GM18502 (cell line): ENCODE results near the gene THY1.
"Not testable (repeated sequence)": the region's sequence is repeated elsewhere in the genome, so short reads cannot be mapped to it uniquely, and the experiment has no call there.

Experiments used
- ATAC-seq: cut with Tn5 transposase; IDR thresholded peaks from one replicate; pipeline ENCODE4 v1.9.1; 2021; ENCODE audit warnings: mild to moderate bottlenecking; ENCODE audit not compliant: unreplicated experiment, poor library complexity

The THY1 gene

DNA sequence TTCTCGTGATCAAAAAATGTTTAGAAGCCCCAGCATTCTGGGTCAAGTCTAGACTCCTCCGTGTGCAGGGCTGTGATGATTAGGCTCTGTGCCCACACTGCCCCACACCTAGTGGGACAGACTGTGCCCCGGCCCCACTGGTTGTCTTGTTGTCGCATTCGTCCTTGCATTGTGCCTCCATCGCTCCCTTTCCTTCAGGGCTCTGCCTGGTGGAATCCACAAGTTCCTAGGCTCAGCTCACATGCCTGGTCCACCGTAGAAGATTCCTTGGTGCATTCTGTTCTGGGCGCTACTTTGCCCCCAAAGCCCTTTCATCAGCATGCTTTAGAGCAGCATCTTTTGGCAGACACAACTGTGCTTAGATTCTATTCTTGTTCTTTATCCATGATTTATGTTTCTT lies 23.5 kb upstream of the THY1 start:
- no peak for ATAC-seq

DNA sequence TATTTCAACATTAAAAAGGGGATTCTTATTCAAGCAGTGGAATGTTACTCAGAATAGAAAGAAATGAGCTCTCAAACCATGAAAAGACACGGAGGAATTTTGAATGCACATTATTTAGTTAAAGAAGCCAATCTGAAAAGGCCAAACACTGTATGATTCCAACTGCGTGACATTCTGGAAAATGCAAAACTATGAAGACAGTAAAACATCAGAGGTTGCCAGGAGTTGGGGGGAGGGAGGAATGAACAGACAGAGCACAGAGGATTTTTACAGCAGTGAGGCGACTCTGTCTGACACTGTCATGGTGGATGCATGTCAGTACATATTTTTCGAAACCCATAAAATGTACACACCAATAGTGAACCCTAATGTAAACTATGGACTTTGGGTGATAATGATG lies 22.9 kb upstream of the THY1 start:
- ATAC-seq, result no peak

DNA sequence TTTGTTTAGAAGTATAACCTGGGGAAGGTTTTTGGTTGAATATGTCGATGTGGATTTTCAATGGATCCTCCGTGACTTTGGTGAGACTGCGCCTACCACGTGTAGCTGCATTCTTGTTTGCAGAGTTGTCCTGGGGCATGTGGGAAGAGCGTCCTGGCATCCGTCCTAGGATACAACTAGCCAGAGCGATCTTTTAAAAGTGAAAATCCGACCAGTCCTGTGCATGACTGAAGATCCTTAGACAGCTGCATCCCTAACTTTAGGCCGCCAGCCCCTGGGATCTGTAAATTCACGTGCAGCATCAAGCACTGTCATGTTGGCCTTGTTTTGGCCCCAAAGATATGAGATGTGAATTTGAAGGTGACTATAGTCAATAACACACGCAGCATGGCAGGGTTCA lies 22.4 kb upstream of the THY1 start:
- ATAC-seq, result no peak

DNA sequence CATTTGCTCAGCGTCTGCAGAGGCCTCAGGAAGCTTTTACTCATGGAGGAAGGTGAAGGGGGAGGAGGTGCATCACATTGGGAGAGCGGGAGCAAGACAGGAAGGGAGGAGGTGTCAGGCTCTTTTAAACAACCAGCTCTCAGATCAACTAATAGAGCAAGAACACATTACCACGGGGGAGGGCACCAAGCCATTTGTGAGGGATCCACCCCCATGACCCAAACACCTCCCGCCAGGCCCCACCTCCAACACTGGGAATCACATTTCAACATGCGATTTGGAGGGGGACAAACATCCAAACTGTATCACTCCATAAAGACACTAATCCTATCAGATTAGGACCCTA lies 18.9 kb upstream of the THY1 start:
- ATAC-seq, result no peak

DNA sequence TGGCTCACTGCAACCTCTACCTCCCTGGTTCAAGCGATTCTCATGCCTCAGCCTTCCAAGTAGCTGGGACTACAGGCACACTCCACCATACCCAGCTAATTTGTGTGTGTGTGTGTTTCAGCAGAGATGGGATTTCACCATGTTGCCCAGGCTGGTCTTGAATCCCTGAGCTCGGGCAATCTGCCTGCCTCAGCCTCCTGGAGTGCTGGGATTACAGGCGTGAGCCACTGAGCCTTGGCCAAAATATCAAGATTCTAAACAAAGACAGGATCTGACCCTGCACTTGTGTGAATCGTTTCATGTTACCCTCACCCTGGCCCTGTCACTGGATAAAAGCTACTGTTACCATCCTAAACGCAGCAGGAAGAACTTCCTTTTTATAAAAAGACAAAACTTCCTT lies 15.6 kb upstream of the THY1 start:
- no peak for ATAC-seq

DNA sequence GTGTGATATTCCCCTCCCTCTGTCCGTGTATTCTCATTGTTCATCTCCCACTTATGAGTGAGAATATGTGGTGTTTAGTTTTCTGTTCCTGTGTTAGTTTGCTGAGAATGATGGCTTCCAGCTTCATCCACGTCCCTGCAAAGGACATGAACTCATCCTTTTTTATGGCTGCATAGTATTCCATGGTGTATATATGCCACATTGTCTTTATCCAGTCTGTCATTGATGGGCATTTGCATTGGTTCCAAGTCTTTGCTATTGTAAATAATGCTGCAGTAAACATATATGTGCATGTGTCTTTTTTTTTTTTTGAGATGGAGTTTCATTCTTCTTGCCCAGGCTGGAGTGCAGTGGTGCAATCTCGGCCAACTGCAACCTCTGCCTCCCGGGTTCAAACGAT lies 14.5 kb upstream of the THY1 start:
- not testable (repeated sequence) for ATAC-seq

DNA sequence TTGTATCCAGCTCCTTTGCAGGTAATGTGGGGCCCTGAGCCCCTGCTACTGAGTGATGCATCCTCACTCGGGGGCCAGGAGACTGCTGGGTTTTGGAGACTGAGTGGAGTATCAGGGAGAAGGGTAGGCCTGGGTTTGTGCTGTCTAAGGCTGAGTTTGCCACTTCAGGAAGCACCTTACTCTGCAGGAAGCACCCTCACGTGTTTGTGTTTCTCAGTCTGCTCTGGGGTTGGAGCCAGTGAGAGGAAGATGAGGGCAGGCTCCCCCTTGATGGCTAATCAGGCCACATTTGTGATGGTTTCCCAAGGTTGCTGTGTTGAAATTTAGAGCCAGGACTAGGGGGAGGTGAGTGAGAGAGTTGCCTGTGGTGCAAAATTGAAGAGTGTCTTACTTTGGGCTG lies 13.7 kb upstream of the THY1 start:
- no peak for ATAC-seq

DNA sequence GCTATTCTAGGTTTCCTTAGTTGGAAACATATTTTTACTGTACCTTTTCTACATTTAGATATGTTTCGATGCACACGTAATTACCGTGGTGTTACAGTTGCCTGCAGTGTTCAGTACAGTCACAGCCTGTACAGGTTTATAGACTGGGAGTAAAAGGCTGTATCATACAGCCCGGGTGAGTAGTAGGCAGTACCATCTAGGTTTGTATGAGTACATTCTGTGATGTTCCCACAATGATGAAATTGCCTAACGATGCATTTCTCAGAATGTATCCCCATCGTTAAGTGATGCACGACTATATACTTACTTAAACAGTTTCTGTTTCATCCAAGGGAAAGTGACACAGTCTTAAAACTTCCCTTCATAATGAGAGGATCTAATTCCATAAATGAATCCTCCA lies 13.1 kb upstream of the THY1 start:
- ATAC-seq, result no peak

DNA sequence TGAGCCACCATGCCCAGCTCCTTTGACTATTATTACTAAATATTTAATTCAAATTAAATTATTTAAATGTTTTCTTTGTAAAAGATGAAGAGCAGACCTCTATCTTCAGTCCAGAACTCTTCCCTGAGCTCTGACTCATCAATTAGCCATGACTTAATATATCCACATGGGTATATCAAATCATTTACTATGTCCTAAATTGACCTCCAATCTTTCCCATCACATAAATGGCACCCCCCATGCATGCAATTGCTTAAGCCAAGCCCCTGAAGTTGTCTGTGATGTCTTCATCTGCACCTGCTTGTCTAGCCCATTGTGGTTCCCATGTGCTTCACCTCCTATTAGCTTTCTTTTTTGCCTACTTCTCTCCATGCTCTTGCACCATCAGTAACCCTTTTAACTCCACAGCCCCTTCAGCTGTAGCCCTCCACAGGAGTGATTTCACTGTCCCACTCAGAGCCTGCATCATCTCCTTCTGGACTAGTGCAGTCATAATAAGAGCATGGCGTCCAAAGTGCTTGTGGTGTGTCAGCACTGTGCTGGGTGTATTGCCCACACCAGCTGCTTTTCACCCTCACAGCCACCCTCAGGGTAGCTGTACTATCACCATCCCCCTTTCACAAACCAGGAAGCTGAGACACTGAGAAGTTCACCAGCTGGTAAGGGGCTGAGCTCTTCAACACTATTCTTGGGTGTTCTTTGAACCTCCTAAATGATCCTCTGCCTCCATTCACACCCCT lies 11.8 kb upstream of the THY1 start:
- ATAC-seq, result no peak

DNA sequence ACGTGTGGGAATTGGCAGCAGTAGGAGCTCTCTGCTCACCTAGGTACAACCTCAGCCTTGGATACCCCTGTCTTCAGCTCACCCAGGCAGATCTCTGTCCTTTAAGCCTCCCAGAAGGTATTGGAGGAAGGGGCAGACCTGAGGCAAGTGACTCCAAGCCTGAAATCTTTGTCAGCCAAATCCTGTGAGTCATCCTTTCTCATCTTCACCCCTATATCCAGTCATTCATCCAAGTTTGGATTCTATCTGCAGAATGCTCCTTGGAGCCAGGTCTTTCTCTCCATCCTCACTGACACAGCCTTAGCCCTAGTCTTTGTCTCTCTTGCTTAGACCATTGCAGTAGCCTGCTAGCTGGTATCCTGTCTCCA lies 10.4 kb upstream of the THY1 start:
- no peak for ATAC-seq

DNA sequence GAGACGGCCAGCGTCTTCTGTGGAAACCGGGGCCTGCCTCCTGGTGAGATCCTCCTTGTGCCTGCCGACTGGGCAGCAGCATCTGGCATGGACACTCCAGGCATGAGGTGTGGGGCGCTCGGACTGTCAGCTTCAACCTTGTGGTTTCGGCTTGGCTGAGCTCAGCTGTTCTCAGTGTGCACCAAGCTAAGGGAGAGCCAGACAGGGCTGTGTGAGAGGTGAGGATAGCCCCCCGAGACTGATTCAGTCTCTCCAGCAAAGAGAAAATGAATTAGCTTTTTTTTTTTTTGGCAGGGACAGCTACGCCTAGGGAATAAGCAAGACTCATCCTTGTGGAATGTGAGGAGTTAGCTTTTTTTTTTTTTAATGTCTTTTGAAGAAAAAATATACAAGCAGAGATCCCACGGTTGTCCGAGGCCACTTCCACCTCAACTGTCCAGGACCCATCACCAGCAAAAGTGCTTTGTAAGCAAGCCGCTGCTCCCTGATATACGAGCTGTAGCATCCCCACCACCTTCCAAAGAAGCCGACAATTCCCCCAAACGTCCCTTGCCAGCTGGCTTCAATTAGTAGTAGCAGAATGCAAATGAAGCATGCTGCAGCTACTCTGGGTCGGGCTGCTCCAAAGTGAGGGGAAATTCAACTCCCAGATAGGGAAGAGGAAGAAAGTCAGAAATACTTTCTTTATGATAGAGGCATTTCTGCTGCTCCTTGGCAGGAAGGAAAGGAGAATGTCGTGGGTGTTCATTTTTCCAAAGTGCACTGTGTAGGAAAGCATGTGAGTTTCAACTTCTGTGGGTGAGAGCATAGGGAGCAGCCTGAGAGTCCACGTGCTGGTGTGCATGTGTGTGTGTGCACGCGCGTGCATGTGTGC lies 9.7 kb upstream of the THY1 start:
- ATAC-seq, result no peak

DNA sequence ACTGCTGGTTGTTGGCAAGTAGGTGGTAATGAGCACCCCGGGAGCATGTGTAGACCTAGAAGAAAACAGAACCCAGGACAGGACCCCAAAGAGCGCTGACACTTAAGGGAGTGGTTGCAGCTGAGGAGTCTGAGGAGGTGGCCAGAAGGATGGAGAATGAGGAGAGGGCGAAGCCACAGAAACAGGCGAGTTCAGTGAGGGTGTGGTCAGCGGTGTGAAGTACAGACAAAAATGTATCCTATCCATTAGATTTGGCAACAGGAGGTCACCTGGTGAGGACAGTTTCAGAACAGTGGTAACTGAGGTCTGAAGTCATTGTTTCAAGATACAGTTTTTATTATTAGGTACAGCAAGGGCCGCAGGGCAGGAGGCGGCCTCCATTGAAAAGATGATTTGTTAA lies 8.6 kb upstream of the THY1 start:
- no peak for ATAC-seq

DNA sequence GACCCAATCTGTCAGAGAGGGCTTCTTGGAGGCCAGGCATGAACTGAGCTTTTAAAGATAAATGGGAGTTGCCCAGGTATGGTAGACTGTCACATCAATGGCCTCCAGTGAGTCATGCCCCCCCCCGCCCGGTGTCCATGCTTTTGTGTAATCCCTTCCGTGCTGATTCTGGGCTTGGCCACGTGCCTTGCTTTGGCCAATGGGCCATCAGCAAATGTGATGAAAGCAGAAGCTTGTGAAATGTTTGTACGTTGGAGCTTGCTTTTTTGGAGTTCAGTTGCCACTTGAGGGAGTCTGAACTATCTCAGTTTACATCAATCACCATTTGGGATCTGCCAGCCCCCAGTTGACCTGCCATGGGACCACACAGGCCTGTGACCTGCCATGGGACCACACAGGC lies 4.3 kb upstream of the THY1 start:
- no peak for ATAC-seq

DNA sequence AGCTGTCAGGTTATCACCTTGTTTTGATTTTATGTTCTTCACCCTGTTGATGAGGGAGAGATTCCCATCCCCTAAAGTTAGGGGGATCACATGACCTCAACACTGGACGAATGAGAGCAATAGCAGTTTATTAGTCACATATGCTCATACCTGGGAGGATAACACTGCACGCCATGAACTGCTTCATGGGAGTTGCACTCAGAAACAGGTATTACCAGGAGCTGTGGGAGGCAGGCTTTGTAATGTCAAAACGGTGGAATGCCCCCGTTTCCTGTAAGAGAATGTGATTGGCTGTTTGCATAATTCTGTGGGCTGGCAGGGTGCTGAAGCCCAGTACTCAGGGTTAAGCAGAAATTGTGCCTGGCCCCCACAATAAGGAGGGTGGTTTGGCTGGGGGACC lies 3.2 kb upstream of the THY1 start:
- ATAC-seq, result no peak

DNA sequence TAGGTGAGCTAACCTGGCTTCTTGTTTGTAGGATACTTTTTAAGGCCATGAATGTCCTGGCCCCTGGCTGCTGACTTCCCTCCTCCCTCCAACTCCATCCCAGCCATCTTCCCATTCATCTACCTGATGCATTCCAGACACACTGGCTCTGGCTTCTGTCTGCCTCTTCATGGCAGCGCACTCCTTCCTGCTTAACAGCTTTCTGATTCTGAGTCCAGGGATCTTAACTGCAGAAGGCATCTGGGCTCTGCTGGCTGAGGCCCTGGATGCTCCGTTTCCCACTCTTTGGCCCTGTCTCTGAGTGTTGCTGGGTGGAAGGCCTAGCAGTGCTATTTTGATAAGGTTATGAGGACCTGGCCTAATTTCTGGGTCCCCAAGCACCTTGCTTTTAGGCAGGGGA lies 1.8 kb upstream of the THY1 start:
- ATAC-seq, result no peak

DNA sequence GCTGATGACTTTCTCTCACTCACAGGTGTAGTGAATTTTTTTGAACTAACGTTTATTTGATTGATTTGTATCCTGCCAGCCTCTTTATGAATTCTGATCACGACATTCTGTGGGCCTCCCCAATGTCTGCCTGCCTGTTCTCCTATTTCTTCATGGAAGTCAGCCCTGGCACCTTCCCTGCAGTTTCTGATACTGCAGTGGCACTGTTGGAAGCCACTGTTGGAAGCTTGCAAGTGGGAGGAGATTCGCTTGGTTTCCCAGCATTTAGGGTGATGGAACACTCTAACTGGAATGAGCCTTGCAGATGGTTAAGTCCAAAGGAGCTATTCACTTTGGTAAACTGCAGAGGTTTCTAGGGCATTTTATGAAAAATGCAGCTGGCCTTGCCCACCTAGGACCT lies 1.3 kb upstream of the THY1 start:
- no peak for ATAC-seq

DNA sequence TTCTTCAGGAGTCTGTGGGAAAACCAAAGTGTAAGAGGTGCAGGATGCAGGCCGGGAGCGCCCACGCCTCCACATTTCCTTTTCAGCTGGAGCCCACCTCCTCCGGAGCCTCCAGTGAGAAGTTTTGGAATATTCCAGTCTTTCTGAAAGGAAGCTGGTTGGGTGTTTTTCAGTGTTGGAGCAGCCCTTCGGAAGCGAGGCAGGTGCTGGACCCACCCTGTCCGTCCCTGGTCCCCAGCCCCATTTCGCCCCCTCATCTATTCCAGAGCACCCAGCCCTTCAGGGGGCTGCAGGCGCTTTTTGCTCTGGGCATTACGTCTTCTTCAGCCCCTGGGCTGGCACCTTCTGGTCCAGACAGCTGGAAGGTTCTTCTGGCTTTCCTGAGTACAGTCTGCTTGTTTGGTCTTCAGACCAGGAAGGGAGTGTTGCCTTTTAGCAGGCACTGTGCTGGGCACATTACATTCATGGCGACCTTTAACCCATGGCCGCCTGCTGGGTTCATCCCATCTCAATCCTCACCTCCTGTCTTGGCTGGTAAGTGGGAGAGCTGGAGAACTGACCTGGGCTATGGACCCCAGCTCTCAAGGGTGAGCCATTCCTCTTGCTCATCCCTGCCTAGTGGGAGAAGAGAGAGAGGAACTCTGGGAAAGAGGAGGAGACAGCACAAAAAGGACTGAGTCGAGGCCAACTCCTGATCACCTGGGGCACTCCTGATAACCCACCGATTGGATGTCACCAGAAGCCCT lies 710 bp upstream of the THY1 start:
- no peak for ATAC-seq

DNA sequence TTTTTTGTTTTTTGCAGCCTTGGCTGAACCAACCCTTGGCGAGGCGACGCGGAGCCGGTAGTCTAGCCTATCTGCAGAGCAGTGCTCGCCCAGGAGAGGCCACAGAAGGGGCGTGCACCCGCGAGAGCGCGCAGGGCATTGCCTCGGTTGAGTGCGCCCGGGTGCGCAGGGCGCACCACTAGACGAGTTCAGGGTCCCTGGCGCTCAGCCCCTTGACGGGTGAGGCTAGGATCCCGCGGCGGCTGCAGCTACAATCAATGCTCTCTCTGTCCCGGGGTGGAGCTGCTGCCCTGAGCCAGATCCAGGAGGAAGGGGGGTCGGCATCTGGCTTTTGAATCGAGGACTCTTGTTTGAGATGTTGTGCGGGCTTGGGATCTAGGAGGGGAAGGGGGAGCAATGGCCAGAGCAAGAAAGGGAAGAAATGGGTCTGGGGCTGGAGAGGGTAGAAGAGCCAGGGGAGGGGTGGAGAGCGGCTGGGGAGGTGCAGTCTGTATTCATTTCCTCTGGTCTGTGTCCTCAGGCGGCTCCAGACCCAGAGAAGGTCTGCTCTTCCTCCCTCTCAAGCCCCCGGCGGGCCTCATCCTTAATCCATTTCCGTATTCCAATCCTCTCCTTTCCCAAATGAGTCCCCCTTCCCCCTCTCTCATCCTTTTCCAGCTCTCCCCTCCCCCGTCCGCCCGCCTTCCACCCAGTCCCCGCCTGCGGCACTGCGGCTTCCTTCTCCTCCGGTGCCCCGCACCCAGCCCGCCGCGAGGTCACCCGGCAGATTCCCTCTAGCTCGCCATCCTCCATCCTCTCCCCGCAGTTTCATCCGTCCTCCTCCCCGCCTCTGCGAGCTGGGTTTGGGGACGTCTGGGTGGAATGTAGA lies 797 bp downstream of the THY1 start:
- no peak for ATAC-seq

DNA sequence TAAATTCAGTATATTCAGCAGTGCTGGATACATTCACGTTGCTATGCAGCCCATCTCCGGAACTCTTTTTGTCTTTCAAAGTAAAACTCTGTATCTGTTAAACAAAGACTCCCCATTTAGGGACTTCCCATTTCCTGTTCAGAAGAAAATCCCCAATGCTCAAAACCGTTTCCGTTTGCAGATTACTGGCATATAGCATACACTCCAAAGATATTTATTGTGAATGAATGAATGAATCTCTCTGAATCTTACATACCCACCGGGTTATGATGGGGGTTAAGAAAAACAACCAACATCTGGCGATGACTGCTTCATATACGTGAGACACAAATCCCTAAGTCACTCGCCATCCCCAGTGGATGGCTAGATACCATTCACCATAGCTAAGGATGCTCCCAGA lies 1.6 kb downstream of the THY1 start:
- no peak for ATAC-seq

DNA sequence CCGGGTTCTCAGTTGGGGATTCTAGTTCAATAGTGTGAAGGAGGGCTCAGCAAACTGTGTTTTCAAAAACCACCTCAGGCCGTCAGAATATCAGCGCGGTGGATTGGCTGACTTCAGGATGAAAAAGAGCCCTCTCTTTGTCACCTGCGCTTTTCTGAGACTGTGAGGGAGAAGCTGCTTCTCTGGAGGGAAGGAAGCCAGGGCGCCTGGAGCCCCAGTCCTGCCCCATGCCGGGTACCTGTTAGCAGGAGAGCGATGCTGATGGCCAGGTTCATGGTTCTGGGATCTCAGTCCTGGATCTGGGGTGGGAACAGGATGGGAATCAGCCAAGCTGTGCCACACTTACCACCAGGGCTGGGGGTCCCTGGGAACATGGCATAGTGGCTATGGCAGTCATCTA lies 2.3 kb downstream of the THY1 start:
- no peak for ATAC-seq
